ENCODE measurements around the gene RNH1.

DNA sequence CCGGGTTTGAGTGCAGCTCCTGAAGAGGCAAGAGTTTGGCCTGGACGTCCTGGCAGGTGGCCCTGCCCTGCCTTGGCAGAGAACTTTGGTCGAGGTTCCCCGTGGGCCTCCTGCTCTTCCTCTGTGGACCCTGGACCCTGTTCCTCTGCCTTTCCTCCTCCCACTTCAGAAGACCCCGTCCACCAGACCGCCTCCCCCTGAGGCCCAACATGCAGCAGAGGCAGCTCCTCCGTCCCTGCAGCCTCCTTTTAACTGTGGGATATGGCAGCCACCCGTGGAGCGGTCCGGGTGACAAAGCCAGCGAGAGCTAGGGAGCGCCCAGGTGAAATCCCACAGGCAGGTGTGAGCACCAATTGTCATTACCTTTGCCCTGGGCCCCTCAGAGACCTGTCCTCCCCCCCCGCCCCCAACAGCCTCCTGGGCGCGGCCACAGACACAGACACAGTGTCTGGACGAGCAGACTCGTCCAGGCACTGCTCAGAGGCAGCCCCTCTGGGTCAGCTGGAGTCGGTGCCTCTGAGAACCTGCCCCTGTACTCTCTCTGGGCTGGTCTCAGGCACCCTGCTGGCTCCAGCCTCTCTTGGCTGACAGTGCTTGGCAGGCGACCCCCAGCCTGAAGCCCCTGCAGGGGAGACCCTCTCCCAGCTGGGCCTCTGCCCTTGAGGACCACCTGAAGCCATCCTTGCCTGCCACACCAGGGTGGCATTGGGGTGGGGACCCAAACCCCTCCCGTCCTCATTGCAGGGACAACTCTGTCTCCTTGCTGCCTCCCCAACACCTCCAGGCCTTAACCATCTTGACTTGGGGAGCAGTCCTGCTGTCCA is 61.1 kb downstream of the RNH1 start:
- TF ChIP-seq, protein P1, sequence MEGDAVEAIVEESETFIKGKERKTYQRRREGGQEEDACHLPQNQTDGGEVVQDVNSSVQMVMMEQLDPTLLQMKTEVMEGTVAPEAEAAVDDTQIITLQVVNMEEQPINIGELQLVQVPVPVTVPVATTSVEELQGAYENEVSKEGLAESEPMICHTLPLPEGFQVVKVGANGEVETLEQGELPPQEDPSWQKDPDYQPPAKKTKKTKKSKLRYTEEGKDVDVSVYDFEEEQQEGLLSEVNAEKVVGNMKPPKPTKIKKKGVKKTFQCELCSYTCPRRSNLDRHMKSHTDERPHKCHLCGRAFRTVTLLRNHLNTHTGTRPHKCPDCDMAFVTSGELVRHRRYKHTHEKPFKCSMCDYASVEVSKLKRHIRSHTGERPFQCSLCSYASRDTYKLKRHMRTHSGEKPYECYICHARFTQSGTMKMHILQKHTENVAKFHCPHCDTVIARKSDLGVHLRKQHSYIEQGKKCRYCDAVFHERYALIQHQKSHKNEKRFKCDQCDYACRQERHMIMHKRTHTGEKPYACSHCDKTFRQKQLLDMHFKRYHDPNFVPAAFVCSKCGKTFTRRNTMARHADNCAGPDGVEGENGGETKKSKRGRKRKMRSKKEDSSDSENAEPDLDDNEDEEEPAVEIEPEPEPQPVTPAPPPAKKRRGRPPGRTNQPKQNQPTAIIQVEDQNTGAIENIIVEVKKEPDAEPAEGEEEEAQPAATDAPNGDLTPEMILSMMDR (conservative IDR thresholded peaks at IDR 0.05; ENCODE audit: low read length), result no peak
- no peak for TF ChIP-seq EZH2phosphoT487 (IDR thresholded peaks at IDR 0.05; ENCODE audit: borderline replicate concordance)
